NCI-H2227 (cell line): ENCODE measurements around the gene STEAP3.

Experiments used
- DNase-seq: peaks from one replicate; lab custom pipeline; 2025; ENCODE audit not compliant: unreplicated experiment; lab: John Stamatoyannopoulos, UW

STEAP3 gene

DNA sequence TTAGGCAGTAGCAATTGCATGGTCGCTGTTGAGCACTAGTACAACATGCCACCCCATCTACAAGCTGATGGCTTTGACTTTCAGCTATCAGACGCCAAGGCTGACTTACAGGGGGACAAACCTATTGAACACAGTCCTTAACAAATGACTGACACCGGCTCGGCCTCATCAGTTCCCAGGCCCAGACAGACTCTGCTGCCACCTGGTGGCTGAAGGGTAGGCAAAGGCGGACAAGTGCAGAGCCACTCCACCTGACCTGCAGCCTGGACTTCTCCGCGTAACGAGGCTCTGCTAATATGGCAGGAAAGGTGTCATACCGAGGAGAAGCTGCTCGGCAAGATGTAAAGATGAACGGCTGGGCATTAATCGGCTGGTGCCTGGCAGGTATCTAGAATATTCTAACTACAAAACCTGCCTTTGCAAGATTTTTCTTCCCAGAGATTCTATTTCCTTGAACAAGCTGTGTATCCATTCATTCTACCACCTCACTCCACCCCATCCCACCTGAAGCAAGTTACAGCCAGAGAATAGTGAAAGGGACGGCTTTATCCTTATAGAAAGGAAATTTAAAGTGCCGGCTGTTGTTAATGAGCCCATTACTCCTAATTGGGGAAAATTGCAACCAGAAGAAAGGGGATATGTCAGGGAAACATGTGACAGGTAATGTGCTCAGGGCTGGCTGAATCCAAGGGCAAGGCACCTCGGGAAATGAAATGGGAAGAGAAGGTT is 67.4 kb downstream of the STEAP3 start:
- DNase-seq: peak; percentile 72

DNA sequence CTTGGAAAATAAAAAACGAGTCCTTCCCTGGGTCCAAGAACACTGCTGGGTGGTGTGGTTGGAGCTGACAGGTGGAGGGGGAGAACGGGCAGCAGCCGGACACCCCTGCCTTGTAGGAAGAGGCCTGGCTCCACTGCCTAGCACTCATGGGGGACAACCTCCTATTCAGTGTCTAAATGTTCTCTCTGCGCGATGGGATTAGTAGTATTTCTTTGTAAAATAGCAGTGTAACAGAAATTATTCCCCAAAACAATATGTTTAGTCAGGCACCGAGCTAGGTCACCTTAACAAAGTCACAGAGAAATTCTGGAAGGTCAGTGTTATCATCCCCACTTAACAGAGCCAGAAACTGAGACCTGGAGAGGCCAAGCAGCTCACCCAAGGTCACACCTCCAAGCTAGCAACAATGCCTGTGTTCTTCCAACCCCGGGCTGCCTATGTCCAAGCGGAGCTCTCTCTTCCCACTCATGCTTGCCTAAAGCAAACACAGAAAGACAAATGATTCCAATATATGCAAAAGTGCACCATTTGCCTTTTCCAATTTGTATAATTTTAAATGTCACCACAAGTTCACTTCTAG is 68.0 kb downstream of the STEAP3 start:
- DNase-seq: no peak

DNA sequence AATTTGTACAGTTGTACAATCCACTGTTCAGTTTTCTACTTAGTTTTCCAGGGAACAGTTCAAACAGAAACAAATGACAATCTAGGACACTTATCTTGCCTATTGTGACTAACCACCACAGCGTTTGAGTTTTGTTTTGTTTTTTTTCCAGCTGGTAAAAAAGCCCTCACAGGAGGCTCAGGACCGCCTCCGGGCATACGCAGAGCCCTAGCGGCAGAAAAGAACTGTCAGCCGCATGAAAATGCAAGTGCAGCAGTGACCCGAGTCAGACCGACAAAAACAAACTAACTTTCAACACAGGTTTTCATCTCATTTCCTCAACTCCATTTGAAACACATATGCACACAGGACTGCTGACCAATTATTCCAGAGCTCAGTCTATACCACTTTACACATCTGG is 68.6 kb downstream of the STEAP3 start:
- peak; percentile 9 for DNase-seq

DNA sequence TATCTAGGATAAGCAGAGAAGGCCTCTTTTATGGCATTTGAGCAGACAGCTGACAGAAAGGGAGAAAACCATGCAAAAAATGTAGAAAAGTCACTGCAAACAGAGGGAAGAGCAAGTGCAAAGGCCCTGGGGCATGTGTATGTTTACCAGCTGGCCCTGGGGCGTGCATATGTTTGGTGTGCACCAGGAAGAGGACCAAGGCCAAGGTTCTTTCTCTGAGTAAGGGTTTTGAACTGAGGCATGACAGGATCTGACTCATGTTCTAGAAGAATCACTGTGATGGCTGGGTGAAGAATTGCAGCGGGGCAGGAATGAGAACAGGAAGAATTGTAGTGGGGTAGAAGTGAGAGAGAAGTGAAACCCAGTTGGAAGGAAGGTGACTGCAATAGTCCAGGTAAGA is 69.6 kb downstream of the STEAP3 start:
- DNase-seq: no peak

DNA sequence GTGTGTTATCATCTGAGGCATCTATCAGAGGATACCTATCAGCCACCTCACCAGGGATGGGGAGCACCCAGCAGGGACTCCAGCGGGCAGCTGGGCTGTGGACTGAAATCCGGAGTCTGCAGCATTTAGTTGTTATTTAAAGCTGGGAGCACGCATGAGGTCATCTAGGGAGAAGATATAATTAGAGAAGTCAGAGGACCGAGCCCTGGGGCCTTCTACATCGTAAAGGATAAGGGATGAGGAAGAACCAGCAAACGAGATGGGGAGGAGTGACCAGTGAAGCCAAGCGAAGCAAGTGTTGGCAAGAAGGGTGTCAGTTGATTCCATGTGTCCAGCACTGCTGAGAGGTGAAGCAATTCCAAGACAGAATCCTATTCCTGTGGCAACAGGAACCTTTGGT is 70.3 kb downstream of the STEAP3 start:
- no peak for DNase-seq

DNA sequence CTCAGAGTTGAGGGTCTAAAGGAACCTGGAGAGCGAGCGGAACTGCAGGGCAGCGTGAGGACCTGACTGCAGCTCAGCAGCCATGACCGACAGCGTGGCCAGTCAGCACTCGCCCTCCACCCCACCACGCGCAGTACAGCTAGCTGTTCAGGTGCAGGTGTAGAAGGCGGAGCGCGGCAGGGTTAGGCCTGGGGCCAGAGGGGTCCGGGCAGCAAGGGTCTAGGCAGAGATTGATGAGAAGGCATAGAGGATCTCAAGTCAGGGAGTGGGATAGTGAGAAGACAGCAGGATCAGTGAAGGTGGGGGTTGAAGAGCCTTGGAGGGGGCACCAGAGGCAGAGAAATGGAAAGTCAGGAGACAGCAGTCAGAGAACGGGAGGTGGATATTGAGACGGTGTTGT is 71.0 kb downstream of the STEAP3 start:
- DNase-seq: no peak

DNA sequence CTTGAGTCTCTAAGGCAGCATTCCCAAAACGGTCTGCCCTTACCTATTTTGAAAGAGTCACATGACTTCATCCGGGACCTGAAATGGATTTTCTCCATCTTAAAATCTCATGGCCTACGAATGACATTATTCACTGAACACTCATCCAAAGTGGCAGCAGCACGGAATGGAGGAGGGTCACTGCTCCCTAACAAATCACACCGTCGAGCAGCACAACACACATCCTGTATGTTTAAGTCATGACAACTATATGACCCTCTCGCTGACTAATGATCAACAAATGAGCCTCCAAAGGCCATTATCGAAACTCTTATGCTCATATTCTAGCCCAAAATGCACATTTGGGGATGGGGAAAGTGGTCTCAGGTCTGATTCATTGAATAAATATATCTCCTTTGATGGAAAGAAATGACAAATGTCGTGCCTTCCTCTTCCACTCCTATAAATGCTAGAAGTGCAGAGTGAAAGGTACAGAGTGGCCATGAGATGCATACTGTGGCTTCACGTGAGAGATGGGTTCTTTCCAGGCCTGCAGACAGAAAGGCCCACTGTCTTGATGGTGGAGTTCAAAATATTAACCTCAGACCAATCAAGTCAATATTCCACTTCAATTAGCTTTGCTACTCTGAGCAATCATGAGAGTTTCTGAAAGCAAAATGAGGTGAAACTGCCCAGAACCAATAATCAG is 72.2 kb downstream of the STEAP3 start:
- no peak for DNase-seq

DNA sequence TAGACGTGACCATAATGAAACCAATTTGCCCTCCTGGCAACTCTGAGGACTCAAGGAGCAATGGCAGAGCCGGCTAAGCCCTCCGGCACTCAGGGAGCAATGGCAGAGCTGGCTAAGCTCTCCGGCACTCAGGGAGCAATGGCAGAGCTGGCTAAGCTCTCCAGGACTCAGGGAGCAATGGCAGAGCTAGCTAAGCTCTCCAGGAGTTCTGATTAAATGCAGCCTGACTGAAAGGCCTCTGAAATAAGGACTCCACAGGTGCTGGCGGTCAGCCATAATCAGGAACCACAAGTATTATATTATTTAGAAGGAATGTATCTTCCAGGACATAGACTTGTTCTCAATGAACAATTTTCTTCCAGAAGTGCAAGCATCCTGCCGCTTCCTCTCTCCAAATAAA is 77.8 kb downstream of the STEAP3 start:
- peak; percentile 11 for DNase-seq

DNA sequence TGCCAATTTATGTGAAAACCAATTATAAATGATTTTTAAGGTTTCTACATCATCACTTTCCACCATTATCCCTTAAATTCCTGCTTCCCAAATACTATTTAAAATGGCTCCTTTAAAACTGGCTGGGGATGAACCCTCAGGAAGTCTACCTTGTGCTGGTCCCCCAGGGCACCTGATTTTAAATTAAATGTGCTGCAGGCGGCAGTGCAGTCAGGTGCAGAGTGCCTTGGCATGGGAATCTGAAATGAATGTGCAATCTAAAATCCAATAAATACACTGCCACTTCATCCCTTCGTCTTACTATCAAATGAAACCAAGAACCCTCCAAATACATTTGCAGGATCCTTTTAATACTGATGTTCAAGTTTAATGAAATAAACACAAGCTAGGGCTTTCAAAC is 81.2 kb downstream of the STEAP3 start:
- DNase-seq: no peak

DNA sequence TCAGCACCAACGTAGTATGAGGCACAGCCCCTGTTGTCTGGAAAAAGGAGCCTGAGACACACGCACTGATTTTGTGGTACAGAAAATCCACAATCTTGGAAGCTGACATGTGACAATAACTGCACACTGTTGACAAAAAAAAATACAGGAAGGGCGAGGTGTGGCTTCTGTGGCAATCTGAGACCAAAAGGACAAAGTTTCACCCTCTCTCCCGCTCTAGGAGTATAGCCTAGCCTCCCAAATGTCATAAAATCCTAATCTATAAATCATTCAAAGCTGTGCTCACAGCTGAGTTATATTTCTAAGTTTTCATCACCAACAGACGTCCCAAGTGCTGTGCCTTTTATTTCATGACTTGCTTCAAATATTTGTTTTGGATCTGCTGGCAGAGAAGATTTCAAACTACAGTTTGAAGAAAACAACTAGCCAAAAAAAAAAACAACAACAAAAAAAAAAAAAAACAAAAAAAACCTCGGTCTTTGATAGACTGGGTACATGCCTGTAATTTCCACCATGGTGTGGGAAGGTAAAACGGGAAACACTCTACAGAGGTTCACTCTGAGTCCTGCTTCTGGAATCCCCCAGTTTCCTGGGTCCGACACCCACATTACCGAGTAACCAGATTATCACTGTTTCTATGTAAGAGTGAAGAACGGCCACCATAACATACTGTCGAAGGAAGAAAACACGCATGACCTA is 82.0 kb downstream of the STEAP3 start:
- DNase-seq: no peak

DNA sequence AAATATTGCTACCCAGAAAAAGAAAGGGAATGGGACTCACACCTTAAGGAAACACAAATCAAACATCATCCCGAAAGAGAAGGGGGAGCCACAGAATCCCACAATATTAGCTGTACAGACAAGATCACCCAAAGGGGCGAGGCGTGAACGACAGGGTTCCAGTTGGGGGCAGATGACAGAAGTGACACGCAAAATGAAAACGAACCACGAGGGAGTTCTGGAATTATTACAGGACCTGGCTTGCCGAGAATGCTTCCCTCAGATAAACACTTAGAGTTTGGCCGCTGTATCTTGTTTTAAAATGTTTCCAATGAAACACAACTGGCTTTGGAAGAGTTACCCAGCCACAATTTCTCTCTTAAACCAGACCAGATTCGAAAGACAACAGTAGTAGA is 82.6 kb downstream of the STEAP3 start:
- DNase-seq: no peak

DNA sequence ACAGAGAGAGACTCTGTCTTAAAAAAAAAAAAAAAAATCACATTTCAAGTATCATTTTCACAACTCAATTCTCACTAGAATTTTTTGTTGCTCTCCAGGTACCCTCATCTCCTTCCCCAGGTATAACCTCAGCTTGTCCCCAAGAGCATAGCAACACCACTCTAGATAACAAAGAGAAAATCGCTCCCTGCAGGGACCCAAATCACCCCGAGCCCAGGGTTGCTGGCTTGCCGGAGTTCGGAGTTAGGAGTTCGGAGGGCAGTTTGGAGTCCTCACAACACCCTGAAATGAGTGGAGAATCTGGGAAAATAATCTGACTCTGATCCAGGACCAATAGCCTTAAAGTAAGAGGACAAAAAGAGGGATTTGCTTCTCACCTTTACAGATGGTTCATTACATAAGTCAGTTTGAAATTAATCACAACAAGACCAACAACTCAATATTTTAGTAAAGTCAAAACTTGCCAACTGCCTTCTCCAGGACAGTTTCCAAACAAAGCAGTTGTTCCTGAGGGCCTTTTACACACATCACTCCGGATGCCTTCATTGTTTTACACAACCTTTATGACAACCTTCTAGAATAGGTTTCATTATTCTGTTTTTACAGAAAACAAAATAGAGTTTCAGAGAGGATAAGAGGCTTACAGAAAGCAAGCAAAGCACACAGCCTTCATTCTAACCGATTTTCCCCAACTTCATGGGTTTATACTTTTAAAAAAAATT is 83.9 kb downstream of the STEAP3 start:
- DNase-seq: no peak

DNA sequence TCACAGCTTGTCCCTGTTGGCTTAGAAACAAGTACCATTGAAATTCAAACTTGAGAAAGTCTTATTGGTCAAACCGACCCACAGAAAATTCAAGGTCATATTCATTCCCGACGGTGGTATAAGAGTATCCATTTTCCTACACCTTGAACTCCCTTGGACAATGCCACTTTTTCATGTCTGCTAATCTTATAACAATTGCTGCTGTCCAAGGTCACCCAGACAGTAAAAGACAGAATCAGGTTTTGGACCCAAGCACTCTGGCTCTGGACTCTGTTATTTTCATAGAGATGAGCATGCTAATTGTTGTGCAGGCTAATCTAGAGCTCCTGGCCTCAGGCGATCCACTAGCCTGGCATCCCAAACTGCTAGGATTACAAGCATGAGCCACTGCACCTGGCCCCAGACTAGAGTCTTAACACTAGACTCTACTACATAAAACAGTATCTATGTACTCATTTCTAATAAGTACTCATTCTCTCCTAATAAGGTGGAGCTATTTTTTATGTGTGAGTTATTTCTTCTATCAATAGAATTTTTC is 85.2 kb downstream of the STEAP3 start:
- no peak for DNase-seq

DNA sequence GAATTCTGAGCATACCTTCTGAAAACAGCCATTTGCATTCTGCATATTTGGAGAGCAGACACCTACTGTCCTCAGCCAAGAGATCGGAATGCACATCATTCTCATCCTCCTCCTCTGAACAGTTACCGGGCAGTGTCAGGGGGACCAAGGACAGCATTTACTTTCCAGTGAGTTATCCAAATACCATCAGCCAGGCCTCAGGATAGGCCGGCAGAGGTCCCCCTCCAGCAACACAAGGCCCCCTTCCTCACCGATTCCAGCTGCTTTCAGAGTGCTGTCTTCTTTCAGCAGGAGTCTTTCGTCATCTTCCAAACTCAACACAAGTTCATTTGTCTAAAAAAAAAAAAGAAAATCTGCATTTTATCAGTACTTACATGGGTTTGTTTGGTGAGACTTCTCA is 87.7 kb downstream of the STEAP3 start:
- DNase-seq: no peak

DNA sequence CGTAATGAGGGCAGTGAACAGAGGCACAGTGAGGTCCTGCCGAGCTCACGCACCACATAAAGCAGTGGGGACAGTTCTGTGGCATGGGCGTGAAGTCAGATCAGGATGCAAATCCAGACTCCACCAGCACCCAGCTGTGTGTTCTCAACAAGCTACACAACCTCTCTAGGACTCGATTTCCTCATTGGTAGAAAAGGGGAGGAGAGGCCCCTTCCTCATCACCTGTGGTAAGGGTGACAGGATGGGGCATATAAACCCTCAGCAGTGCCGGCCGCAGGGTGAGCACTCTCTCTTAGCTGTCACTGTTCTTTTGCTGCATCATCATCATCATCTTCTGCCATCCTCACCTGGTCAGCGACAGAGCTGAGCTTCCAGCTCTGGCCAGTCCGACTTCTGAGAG is 88.2 kb downstream of the STEAP3 start:
- DNase-seq: no peak
